ENCODE data around the gene SOD3. TPM values are rescaled to one million over a fixed set of nuclear protein-coding genes. Genes with fewer than 3 reads are reported as not detected.

Gene SOD3, protein sequence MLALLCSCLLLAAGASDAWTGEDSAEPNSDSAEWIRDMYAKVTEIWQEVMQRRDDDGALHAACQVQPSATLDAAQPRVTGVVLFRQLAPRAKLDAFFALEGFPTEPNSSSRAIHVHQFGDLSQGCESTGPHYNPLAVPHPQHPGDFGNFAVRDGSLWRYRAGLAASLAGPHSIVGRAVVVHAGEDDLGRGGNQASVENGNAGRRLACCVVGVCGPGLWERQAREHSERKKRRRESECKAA
- total RNA-seq = 100 to 1,000 TPM in 1 of 2 donors, 10 to 100 TPM in 1; 94.9 to 300 TPM

DNA sequence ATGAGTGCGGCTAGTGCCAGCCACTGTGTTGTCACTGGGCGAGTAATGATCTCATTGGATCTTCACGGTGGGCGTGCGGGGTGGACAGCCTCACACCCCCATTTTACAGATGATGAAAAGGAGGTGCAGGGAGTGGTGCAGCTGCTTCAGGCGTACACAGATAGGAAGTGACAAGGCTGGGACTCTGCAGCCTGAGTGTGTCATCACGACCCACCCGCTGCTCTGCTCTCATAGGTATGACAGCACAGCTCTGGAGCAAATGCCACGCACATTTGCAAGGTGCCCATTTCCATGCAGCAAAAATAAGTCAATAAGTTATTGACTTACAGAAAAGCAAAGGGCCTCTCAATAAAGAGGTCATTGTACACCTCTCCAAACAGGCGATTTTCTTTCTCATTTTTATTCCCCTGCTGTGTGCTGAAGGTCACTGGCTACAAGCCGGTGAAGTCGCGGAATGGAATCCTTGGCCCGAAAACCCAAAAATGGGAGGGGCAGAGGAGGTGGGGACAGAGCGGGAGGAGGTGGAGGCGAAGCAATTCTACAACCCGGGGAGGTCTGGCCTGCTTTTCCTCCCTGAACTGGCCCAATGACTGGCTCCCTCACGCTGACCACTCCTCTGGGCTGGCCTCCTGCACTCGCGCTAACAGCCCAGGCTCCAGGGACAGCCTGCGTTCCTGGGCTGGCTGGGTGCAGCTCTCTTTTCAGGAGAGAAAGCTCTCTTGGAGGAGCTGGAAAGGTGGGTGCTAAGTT, at the start of gene SOD3:
TSS of gene SOD3 (plus strand) at position 658 of the 750 bp plus-strand sequence. CDS start 3,949 bp downstream, outside the sequence.
- Histone ChIP-seq H3K36me3 (no peaks in the 10 kb centered on the region), H3K4me3 (peak within 1 kb of the TSS; percentile 32 to 46), H3K27ac (peak within 1 kb of the TSS; percentile 77 to 87), H3K9me3 (no peaks in the 10 kb centered on the region), H3K4me1 (peaks cover 0 to 32% of the 10 kb centered on the region in 2 donors), H3K27me3 (no peaks in the 10 kb centered on the region)
- TF ChIP-seq, protein P1, sequence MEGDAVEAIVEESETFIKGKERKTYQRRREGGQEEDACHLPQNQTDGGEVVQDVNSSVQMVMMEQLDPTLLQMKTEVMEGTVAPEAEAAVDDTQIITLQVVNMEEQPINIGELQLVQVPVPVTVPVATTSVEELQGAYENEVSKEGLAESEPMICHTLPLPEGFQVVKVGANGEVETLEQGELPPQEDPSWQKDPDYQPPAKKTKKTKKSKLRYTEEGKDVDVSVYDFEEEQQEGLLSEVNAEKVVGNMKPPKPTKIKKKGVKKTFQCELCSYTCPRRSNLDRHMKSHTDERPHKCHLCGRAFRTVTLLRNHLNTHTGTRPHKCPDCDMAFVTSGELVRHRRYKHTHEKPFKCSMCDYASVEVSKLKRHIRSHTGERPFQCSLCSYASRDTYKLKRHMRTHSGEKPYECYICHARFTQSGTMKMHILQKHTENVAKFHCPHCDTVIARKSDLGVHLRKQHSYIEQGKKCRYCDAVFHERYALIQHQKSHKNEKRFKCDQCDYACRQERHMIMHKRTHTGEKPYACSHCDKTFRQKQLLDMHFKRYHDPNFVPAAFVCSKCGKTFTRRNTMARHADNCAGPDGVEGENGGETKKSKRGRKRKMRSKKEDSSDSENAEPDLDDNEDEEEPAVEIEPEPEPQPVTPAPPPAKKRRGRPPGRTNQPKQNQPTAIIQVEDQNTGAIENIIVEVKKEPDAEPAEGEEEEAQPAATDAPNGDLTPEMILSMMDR (IDR thresholded peaks at IDR 0.05) = no peak
- DNase-seq (ENCODE audit: low spot score) = peak; percentile 86

DNA sequence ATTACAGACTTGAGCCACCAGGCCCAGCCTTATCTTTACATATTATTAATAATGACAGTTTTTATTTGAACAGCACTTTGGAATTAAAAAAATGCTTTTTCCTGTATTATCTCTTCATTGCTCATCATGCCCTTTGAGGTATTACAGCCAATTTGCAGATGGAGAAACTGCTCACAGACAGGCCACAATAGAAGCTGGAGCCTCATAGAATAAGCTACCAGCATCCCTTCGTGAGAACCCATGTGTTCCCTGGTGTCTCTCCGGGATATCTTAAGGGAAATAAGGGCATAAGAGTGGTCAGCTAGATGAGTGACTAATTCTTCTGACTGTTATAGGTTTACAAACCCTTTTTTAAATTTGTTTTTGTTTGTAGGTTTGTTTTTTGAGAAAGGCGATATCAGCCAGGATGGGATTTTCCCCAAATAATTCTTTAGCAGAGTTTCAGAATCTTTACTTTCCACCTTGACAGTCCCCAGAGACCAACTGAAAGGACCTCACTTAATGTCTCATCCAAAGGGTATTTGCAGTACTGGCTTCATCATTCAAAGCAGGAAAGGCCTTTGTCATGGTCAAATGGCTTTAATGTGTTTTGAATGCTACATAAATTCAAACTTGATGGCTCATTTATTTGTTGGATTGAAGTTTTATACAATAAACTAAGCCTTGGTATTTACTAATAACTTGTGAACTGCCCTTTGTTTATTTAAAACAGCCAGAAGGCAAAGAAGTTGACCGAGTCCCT, 48.0 kb upstream of the SOD3 start:
- no peaks in the 10 kb centered on the region for H3K36me3 ChIP-seq
- no peak overlapping the region for H3K4me3 ChIP-seq
- TF ChIP-seq, protein P1 (IDR thresholded peaks at IDR 0.05) = no peak
- H3K27me3 ChIP-seq = no peaks in the 10 kb centered on the region
- no peaks in the 10 kb centered on the region for H3K9me3 ChIP-seq
- H3K27ac ChIP-seq = no peak overlapping the region
- DNase-seq (ENCODE audit: low spot score) = no peak
- H3K4me1 ChIP-seq = no peaks in the 10 kb centered on the region

DNA sequence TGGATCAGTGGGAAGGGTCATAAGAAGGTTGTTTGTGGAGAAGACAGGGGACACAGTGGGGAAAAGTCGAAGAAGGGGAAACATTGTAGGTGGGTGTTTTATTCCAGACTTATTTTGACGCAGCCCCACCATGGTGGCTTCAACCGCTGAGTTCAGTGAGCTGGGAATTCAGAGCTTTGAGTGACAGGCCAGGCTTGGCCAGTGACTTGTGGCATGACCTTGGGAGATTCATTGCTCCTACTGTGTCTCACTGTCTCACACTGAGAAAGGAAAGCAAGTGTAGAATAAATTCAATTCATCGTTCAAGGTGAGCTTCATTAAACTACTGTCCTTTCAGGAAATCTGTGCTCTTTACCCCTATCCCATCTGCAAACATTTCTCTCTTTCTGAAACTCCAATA, 47.4 kb upstream of the SOD3 start:
- no peaks in the 10 kb centered on the region for H3K27me3 ChIP-seq
- H3K4me3 ChIP-seq = no peak overlapping the region
- DNase-seq (ENCODE audit: low spot score) = peak; percentile 23
- no peaks in the 10 kb centered on the region for H3K9me3 ChIP-seq
- no peak overlapping the region for H3K27ac ChIP-seq
- TF ChIP-seq, protein P1 (IDR thresholded peaks at IDR 0.05) = no peak
- H3K4me1 ChIP-seq = no peaks in the 10 kb centered on the region
- H3K36me3 ChIP-seq = no peaks in the 10 kb centered on the region

DNA sequence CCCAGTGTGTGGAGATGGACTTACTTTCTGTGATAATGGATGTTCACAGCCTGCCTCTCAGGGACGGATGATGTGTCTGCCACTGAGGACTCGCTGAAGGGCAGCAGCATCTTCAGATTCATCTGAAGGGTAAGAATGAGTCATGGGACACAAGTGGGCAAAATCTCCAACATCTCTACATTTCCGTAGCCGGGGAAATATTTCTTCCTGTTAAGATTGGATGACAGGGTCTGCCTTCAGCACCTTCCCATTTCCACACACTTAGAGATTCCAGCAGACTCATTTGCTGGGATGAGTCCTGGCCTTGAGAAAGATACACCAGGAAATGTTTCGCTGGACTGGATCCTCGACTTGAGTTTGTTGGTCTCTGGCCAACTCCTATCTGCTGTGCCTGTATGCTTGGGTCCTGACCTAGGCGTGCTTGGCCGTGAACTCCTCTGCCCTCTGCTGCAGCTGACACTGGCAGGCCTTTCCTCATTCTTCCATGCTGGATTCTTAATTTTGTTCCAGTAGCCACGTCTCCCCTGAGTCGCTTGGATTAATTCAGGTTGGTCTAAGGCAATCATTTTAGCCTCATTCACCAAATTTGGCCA, 46.5 kb upstream of the SOD3 start:
- Histone ChIP-seq H3K27ac (no peak overlapping the region), H3K27me3 (no peaks in the 10 kb centered on the region), H3K4me3 (no peak overlapping the region), H3K4me1 (no peaks in the 10 kb centered on the region), H3K9me3 (no peaks in the 10 kb centered on the region), H3K36me3 (no peaks in the 10 kb centered on the region)
- peak; percentile 47 for DNase-seq (ENCODE audit: low spot score)
- TF ChIP-seq, protein P1 (IDR thresholded peaks at IDR 0.05) = no peak

DNA sequence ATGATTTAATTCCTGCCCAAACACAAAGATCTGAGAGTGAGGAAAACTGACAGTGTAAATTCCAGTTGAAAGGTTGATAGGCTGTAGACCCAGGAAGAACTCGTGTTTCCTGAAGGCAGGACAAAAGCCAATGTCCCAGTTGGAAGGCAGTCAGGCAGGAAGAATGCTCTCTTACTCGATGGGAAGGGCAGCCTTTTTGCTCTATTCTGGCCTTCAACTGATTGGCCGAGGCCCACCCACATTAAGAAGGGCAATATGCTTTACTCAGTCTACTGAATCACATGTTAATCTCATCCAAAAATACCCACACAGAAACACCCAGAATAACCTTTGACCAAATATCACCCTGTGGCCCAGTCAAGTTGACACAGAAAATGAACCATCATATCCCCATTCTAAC, 45.3 kb upstream of the SOD3 start:
- H3K4me3 ChIP-seq = no peak overlapping the region
- H3K36me3 ChIP-seq = no peaks in the 10 kb centered on the region
- H3K4me1 ChIP-seq = no peaks in the 10 kb centered on the region
- TF ChIP-seq, protein P1 (IDR thresholded peaks at IDR 0.05) = no peak
- no peak for DNase-seq (ENCODE audit: low spot score)
- no peaks in the 10 kb centered on the region for H3K27me3 ChIP-seq
- H3K27ac ChIP-seq = no peak overlapping the region
- no peaks in the 10 kb centered on the region for H3K9me3 ChIP-seq
